Measurements from ENCODE around the gene LRRC43.

LRRC43 gene

DNA sequence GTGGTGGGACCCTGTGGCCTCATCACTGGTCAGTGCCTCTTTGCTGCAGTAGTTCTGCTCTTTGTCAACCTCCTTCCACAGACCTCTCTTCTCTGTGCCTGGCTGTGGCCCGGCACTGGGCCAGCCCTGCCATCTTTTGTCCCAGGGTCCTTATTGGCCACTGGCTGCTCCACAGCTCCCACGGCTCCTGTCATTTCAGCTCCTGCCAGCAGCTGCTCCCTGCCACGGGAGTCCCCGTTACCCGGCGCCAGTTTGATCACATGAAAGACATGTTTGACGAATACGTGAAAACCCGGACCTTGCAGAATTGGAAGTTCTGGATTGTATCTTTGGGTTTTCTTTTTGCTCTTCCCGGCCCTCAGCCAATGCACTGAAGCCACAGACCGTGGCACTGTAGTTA, 44.3 kb upstream of the LRRC43 start:
- DNase-seq (ENCODE audit: insufficient read length, low spot score) (no peak), FAIRE-seq (no peak)
- TF ChIP-seq, protein P1, sequence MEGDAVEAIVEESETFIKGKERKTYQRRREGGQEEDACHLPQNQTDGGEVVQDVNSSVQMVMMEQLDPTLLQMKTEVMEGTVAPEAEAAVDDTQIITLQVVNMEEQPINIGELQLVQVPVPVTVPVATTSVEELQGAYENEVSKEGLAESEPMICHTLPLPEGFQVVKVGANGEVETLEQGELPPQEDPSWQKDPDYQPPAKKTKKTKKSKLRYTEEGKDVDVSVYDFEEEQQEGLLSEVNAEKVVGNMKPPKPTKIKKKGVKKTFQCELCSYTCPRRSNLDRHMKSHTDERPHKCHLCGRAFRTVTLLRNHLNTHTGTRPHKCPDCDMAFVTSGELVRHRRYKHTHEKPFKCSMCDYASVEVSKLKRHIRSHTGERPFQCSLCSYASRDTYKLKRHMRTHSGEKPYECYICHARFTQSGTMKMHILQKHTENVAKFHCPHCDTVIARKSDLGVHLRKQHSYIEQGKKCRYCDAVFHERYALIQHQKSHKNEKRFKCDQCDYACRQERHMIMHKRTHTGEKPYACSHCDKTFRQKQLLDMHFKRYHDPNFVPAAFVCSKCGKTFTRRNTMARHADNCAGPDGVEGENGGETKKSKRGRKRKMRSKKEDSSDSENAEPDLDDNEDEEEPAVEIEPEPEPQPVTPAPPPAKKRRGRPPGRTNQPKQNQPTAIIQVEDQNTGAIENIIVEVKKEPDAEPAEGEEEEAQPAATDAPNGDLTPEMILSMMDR (IDR thresholded peaks at IDR 0.05; ENCODE audit: insufficient read depth, missing control alignments), result no peak

DNA sequence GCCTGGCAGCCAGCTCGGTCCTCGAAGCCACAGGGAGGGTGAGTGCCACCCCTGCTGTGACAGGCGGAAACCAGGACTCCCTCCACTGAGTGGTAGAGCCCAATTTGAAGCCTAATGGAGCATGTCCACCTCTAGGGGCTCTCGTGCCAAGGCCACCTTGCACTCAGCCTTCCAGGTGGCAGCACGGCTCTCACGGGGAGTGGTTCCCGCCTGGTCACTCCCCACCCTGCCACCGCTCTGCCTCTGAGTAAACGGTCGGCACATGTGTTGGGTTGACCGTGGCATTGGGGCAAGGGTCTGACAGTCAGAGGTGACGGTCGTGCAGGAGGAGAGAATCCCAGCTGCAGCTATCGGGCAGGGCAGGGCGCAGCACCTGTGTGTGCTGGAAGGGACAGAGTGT, 43.7 kb upstream of the LRRC43 start:
- DNase-seq (ENCODE audit: insufficient read length, low spot score), result no peak
- TF ChIP-seq, protein P1 (IDR thresholded peaks at IDR 0.05; ENCODE audit: insufficient read depth, missing control alignments), result no peak
- no peak for FAIRE-seq

DNA sequence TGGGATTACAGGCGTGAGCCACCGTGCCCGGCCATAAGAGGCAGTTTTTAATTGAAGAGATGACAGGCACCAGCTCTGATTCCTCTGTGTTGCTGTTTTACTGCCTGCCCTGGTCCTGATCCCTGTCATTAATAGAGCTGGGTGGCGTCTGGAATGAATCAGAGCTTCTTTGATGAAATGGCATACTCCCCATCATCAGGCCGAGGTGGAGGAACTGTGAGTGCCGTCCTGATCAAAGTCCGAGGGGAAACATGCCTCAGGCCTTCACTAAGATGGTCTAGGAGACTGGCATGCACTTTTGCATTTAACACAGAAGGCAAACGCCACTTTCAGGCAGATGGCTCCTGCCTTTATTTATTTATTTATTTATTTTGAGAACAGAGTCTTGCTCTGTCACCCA, 43.0 kb upstream of the LRRC43 start:
- DNase-seq (ENCODE audit: insufficient read length, low spot score) (no peak), FAIRE-seq (no peak)
- TF ChIP-seq, protein P1 (IDR thresholded peaks at IDR 0.05; ENCODE audit: insufficient read depth, missing control alignments), result no peak

DNA sequence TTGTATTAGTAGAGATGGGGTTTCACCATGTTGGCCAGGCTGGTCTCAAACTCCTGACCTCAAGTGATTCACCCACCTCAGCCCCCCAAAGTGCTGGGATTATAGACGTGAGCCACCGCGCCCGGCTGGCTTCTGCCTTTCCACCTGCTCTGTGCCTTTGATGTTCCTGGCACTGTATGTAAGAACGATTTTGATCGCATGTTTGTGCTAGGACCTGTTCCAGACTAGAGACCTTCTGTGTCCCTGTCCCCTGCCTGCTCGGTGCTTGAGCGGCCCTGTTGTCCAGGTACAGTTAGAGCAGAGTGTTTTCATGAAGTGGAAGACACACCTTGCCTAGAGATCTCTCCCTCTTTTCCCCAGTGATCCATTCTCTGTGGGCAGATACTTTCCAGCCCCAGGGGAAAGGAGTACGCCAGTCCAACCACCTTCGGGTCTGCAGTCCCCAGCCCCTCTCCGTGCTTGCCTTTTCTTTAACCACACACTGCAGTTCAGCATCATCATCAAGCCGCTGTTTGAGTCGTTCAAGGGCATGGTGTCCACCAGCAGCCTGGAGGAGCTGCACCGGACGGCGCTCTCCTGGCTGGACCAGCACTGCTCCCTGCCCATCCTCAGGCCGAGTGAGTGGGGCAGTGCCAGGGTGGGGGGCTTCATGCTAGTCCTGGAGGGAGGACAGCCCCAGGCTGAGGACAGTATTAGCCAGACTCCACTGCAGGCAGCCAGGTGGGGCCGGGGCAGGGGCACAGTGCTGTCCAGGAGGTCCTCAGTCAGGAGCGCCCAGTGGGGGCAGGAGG, 42.3 kb upstream of the LRRC43 start:
- DNase-seq (ENCODE audit: insufficient read length, low spot score) (no peak), FAIRE-seq (no peak)
- TF ChIP-seq, protein P1 (IDR thresholded peaks at IDR 0.05; ENCODE audit: insufficient read depth, missing control alignments), result no peak

DNA sequence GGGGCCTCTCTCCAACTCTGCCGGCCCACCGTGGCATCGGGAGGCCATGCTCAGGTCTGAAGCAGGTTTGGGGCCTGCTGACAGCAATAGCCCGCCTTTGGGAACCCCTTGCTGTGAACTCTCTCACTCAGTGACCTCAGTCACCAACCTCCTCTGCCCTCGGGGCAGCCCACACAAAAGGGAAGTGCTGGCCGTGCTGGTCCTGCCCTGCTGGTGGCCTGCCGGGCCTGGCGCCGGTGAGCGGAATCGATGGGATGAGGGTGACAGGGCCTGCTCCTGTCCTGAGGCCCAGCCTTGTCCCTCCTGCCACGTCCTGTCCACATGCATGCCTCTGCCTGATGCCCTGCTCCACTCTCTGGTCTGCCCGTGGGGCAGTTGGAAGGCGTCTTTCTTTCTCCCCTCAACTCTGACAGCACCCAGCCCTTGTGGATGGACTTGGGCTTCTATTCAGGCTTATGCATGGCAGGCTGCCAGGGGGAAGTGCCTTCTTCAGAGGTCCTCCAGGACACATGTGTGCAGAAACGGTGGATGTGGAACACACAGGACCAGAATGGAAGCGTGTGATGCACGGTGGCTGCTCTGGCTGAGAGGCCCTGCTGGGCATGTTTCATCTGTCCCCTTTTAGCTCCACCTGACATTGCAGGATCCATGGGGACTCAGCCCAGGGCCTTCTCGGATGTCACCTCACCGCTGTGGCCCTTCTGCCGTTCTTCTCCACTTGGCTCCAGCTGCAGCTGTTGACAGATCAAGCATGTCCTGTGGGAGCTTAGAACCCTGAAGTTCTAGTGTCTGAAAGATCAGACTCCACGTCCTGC, 40.8 kb upstream of the LRRC43 start:
- DNase-seq (ENCODE audit: insufficient read length, low spot score), result no peak
- no peak for FAIRE-seq
- TF ChIP-seq, protein P1 (IDR thresholded peaks at IDR 0.05; ENCODE audit: insufficient read depth, missing control alignments), result no peak

DNA sequence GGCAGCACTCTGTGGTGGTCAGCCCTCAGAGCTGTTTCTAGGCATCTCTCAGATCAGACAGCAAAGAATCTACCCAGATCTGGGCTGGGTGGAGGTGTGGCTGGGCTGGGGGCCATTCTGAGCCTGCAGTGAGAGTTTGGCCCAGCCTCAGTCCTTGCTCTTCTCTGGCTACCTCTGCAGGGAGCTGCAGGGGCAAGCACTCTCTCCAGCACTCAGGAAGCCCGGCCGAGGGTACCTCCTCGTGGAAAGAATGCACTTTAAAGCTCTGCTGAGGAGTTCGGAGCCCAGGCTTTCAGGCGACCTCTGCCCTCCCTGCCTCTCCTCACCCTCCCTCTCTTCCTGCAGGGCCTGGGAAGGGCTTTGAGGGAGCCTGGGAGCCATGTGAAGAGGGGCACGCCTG, 40.1 kb upstream of the LRRC43 start:
- TF ChIP-seq, protein P1 (IDR thresholded peaks at IDR 0.05; ENCODE audit: insufficient read depth, missing control alignments), result no peak
- DNase-seq (ENCODE audit: insufficient read length, low spot score) (no peak), FAIRE-seq (no peak)

DNA sequence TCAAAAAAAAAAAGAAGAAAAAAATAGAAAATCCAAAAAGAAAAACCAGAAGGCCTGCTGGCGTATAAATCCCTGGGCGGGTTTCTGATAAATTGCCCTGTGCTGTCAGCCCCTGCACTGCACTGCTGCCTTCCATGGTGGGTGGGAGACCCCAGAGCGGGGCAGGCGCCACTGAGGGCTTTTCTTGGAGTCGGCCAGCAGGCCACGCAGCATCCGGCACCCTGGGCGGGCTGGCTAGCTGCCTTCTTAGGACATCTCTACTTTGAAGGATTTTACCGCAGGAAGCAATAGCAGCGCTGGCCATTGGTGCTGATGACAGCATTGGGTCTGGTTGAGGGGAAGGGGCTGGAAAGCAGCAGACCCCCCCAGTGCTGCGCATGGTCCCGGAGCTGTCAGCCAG, 38.0 kb upstream of the LRRC43 start:
- TF ChIP-seq, protein P1 (IDR thresholded peaks at IDR 0.05; ENCODE audit: insufficient read depth, missing control alignments), result no peak
- FAIRE-seq, result no peak
- DNase-seq (ENCODE audit: insufficient read length, low spot score), result peak; percentile 9

Data from D721Med (cell line).